ENCODE measurements around the gene CAPN15. TPM values are rescaled to one million over a fixed set of nuclear protein-coding genes. Genes with fewer than 3 reads are reported as not detected.

Gene CAPN15
- total RNA-seq, 1 experiment from 2014 or later, result 76.4 TPM

DNA sequence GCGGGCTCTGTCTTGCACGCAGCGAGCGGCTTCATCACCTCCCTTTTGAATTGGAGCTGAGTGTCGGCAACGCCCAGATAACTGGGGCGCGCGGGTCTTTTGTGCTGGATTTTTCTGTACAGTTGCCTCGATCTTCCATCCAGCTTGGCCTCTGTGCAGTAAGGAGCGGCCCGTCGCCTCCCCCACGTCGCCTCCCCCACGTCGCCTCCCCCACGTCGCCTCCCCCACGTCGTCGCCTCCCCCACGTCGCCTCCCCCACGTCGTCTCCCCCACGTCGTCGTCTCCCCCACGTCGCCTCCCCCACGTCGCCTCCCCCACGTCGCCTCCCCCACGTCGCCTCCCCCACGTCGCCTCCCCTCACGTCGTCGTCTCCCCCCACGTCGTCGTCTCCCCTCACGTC lies 17.0 kb downstream of the CAPN15 start:
- Mint-ChIP-seq H3K36me3 (ENCODE audit: insufficient read depth in 1 of 3, low read depth in 3 of 3) (peaks cover 0 to 6% (median 0%) of the 10 kb centered on the region in 3 experiments; a peak in 3 of 7 replicates), H3K4me1 (no peaks in the 10 kb centered on the region), H3K27ac (no peak overlapping the region; a peak in 1 of 7 replicates), H3K27me3 (ENCODE audit: low read depth) (no peaks in the 10 kb centered on the region), H3K4me3 (no peak overlapping the region), H3K9me3 (no peaks in the 10 kb centered on the region)
- Histone ChIP-seq H3K23ac (ENCODE audit: insufficient read length, low read depth, low read length) (no peak overlapping the region), H2BK12ac (ENCODE audit: insufficient read length, low read depth, low read length) (no peak overlapping the region), H3K4ac (ENCODE audit: low read depth, low read length) (no peak overlapping the region), H2AFZ (ENCODE audit: low read length) (no peak overlapping the region), H3K18ac (ENCODE audit: insufficient read length, low read depth, low read length) (no peak overlapping the region), H3K27ac (ENCODE audit: insufficient read length, low read depth, low read length) (no peak overlapping the region), H4K20me1 (ENCODE audit: control insufficient read depth, insufficient read depth, insufficient read length) (no peaks in the 10 kb centered on the region), H3K79me1 (ENCODE audit: insufficient read depth, low read depth, low read length, poor library complexity, severe bottlenecking) (peaks cover 4% of the 10 kb centered on the region), H3K14ac (ENCODE audit: insufficient read depth, low read length) (no peak overlapping the region), H3K79me2 (ENCODE audit: insufficient read depth, low read length) (no peaks in the 10 kb centered on the region; the same call in 1 of the 2 replicates), H3K27me3 (ENCODE audit: insufficient read depth, low read length) (no peaks in the 10 kb centered on the region), H2BK5ac (ENCODE audit: insufficient read length, low read length) (no peak overlapping the region), H2BK20ac (ENCODE audit: low read depth, low read length, poor library complexity, severe bottlenecking) (no peak overlapping the region), H2BK15ac (ENCODE audit: low read depth, low read length) (no peak overlapping the region), H3K4me2 (ENCODE audit: insufficient read depth, insufficient read length, low read length) (no peak overlapping the region), H4K5ac (ENCODE audit: insufficient read length, low read depth, low read length) (no peak overlapping the region), H4K8ac (replicated peaks; ENCODE audit: insufficient read length, low read depth, low read length) (no peak overlapping the region), H3K9ac (ENCODE audit: extremely low read depth, insufficient read length, low read length) (no peak overlapping the region), H3K56ac (ENCODE audit: insufficient read length, low read depth, low read length) (no peak overlapping the region), H3K9me3 (ENCODE audit: control insufficient read depth, low read depth, low read length) (no peaks in the 10 kb centered on the region), H2AK5ac (ENCODE audit: insufficient read length, low read length) (no peak overlapping the region), H3K23me2 (ENCODE audit: insufficient read length, low read depth, low read length, poor library complexity, severe bottlenecking) (no peaks in the 10 kb centered on the region), H2BK120ac (ENCODE audit: low read depth, low read length, poor library complexity, severe bottlenecking) (no peak overlapping the region), H4K91ac (ENCODE audit: insufficient read length, low read depth, low read length) (no peak overlapping the region), H3K4me1 (ENCODE audit: insufficient read depth, low read length) (no peaks in the 10 kb centered on the region), H3T11ph (ENCODE audit: low read length) (no peak overlapping the region)
- no CpG with 5 or more reads among the region's 46 CpGs for WGBS (ENCODE audit: extremely low coverage, insufficient read length, low lambda C conversion rate)
- TF ChIP-seq, protein P1, sequence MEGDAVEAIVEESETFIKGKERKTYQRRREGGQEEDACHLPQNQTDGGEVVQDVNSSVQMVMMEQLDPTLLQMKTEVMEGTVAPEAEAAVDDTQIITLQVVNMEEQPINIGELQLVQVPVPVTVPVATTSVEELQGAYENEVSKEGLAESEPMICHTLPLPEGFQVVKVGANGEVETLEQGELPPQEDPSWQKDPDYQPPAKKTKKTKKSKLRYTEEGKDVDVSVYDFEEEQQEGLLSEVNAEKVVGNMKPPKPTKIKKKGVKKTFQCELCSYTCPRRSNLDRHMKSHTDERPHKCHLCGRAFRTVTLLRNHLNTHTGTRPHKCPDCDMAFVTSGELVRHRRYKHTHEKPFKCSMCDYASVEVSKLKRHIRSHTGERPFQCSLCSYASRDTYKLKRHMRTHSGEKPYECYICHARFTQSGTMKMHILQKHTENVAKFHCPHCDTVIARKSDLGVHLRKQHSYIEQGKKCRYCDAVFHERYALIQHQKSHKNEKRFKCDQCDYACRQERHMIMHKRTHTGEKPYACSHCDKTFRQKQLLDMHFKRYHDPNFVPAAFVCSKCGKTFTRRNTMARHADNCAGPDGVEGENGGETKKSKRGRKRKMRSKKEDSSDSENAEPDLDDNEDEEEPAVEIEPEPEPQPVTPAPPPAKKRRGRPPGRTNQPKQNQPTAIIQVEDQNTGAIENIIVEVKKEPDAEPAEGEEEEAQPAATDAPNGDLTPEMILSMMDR (conservative IDR thresholded peaks at IDR 0.05), result no peak
- no peak for DNase-seq

Measured in H9 (cell line).